Coronary artery (tissue), 2 donors: ENCODE data around the gene SLC25A46.
A peak's percentile ranks its signal among the peaks of the same experiment; 100 is the strongest.

Source experiments
- DNase-seq: peaks from one replicate; pipeline ENCODE4 v3.0.0-alpha.2; 2017; ENCODE audit warnings: low spot score
- H3K27ac ChIP-seq, 2 donors: fragments of 200-600 bp; sonication (generic); one replicate each; pipeline ENCODE4 v1.5.1; 2016 to 2019
- H3K4me3 ChIP-seq: fragments of 200-600 bp; sonication (generic); 2 replicates; pipeline ENCODE4 v1.5.1; 2016; ENCODE audit warnings: mild to moderate bottlenecking, moderate library complexity
- CTCF ChIP-seq: fragments of 200-600 bp; sonication (generic); IDR thresholded peaks from one replicate; pipeline ENCODE4 v1.5.1; 2019; ENCODE audit warnings: antibody characterized with exemption

The SLC25A46 gene

GRCh38 chr5:110736753-110737152 lies 2.1 kb upstream of the SLC25A46 start:
- Histone ChIP-seq H3K4me3 (no peak overlapping the region), H3K27ac (no peak overlapping the region)
- DNase-seq, result no peak
- no peak for TF ChIP-seq CTCF

- TF ChIP-seq CTCF, result no peak
- DNase-seq, result no peak
- peak overlapping the region; percentile 98 for H3K4me3 ChIP-seq
- peak overlapping the region; percentile 81 to 93 for H3K27ac ChIP-seq
Observed at GRCh38 chr5:110738503-110738811, 350 bp upstream of the SLC25A46 start.

GRCh38 chr5:110751902-110752762 lies 13.3 kb downstream of the SLC25A46 start:
- DNase-seq, result no peak
- Histone ChIP-seq H3K27ac (no peak overlapping the region), H3K4me3 (no peak overlapping the region)
- TF ChIP-seq CTCF, result no peak

GRCh38 chr5:110752953-110753352 lies 14.1 kb downstream of the SLC25A46 start:
- Histone ChIP-seq H3K27ac (no peak overlapping the region), H3K4me3 (no peak overlapping the region)
- no peak for DNase-seq
- TF ChIP-seq CTCF, result no peak

- no peak overlapping the region for H3K27ac ChIP-seq
- H3K4me3 ChIP-seq, result no peak overlapping the region
- TF ChIP-seq CTCF, result no peak
- DNase-seq, result no peak
Observed at GRCh38 chr5:110753600-110753999, 14.8 kb downstream of the SLC25A46 start.

- TF ChIP-seq CTCF, result no peak
- no peak for DNase-seq
Observed at GRCh38 chr5:110754181-110754580, 15.4 kb downstream of the SLC25A46 start.

GRCh38 chr5:110757118-110757729 lies 18.4 kb downstream of the SLC25A46 start:
- no peak for DNase-seq
- TF ChIP-seq CTCF, result peak; percentile 46
- Histone ChIP-seq H3K27ac (no peak overlapping the region), H3K4me3 (no peak overlapping the region)

More at GRCh38 chr5:110754181-110754580, 15.4 kb downstream of the SLC25A46 start:
- H3K4me3 ChIP-seq, result no peak overlapping the region
- no peak overlapping the region for H3K27ac ChIP-seq
